ENCODE results near the gene BRS3. TPM values are rescaled to one million over a fixed set of nuclear protein-coding genes. Genes with fewer than 3 reads are reported as not detected.
"Not testable (repeated sequence)": the region's sequence is repeated elsewhere in the genome, so short reads cannot be mapped to it uniquely, and the experiment has no call there.

The BRS3 gene
- 0.10 TPM in 1 of 2 replicates, not detected in the other for total RNA-seq (ENCODE audit: low replicate concordance)
- long read RNA-seq, partial matches to known transcripts = 0 of 1 reads
- long read RNA-seq, other reads (novel, unspliced or antisense) = 0 of 1 reads

- H3K27me3 Mint-ChIP-seq = peaks cover 45% of the 10 kb centered on the region
- H3K36me3 Mint-ChIP-seq = no peaks in the 10 kb centered on the region
- DNase-seq (ENCODE audit: extremely low spot score, unreplicated experiment) = no peak
- no peak within 1 kb of the TSS for H3K27ac Mint-ChIP-seq
- TF ChIP-seq CTCF (conservative IDR thresholded peaks at IDR 0.05) = no peak
- H3K4me1 Mint-ChIP-seq (ENCODE audit: unreplicated experiment) = no peaks in the 10 kb centered on the region
- no peaks in the 10 kb centered on the region for H3K9me3 Mint-ChIP-seq
- H3K4me3 Mint-ChIP-seq = no peak within 1 kb of the TSS
Measured at GRCh38 chrX:136487647-136488046, at the start of gene BRS3. BRS3 (plus strand) TSS chrX:136487947; CDS start chrX:136488115, 168 bp downstream.

- Mint-ChIP-seq H3K9me3 (no peaks in the 10 kb centered on the region), H3K4me3 (no peak overlapping the region), H3K27me3 (no peaks in the 10 kb centered on the region), H3K4me1 (ENCODE audit: unreplicated experiment) (no peaks in the 10 kb centered on the region), H3K27ac (no peak overlapping the region), H3K36me3 (no peaks in the 10 kb centered on the region)
- DNase-seq (ENCODE audit: extremely low spot score, unreplicated experiment) = no peak
- TF ChIP-seq CTCF (conservative IDR thresholded peaks at IDR 0.05) = no peak
Measured at GRCh38 chrX:136438192-136438591, 49.6 kb upstream of the BRS3 start.

- not testable (repeated sequence) for H3K27me3 Mint-ChIP-seq; DNase-seq (ENCODE audit: extremely low spot score, unreplicated experiment); H3K27ac Mint-ChIP-seq; H3K4me3 Mint-ChIP-seq; H3K4me1 Mint-ChIP-seq (ENCODE audit: unreplicated experiment); H3K36me3 Mint-ChIP-seq; H3K9me3 Mint-ChIP-seq
Measured at GRCh38 chrX:136445674-136446073, 42.1 kb upstream of the BRS3 start.

- H3K27ac Mint-ChIP-seq = no peak overlapping the region
- no peak for DNase-seq (ENCODE audit: extremely low spot score, unreplicated experiment)
- H3K9me3 Mint-ChIP-seq = no peaks in the 10 kb centered on the region
- H3K4me3 Mint-ChIP-seq = no peak overlapping the region
- H3K36me3 Mint-ChIP-seq = no peaks in the 10 kb centered on the region
- TF ChIP-seq CTCF (conservative IDR thresholded peaks at IDR 0.05) = no peak
- no peaks in the 10 kb centered on the region for H3K27me3 Mint-ChIP-seq
- H3K4me1 Mint-ChIP-seq (ENCODE audit: unreplicated experiment) = no peaks in the 10 kb centered on the region
Measured at GRCh38 chrX:136446208-136446607, 41.5 kb upstream of the BRS3 start.

- no peaks in the 10 kb centered on the region for H3K4me1 Mint-ChIP-seq (ENCODE audit: unreplicated experiment)
- TF ChIP-seq CTCF (conservative IDR thresholded peaks at IDR 0.05) = no peak
- H3K27me3 Mint-ChIP-seq = no peaks in the 10 kb centered on the region
- H3K9me3 Mint-ChIP-seq = no peaks in the 10 kb centered on the region
- no peaks in the 10 kb centered on the region for H3K36me3 Mint-ChIP-seq
- no peak overlapping the region for H3K4me3 Mint-ChIP-seq
- no peak for DNase-seq (ENCODE audit: extremely low spot score, unreplicated experiment)
- no peak overlapping the region for H3K27ac Mint-ChIP-seq
Measured at GRCh38 chrX:136447308-136447707, 40.4 kb upstream of the BRS3 start.

- no peak for TF ChIP-seq CTCF (conservative IDR thresholded peaks at IDR 0.05)
- Mint-ChIP-seq H3K27ac (no peak overlapping the region), H3K36me3 (no peaks in the 10 kb centered on the region), H3K9me3 (no peaks in the 10 kb centered on the region), H3K4me1 (ENCODE audit: unreplicated experiment) (no peaks in the 10 kb centered on the region), H3K27me3 (no peaks in the 10 kb centered on the region), H3K4me3 (no peak overlapping the region)
- DNase-seq (ENCODE audit: extremely low spot score, unreplicated experiment) = no peak
Measured at GRCh38 chrX:136447968-136448367, 39.8 kb upstream of the BRS3 start.
